Right lobe of liver (tissue), 6 donors: Measurements from ENCODE around the gene SELP. TPM values are rescaled to one million over a fixed set of nuclear protein-coding genes. Genes with fewer than 3 reads are reported as not detected.

Experiments
- ATAC-seq, 4 donors: fragments of 200-7000 bp; cut with Tn5 transposase; one replicate each; pipeline ENCODE4 v1.9.1; 2020; ENCODE audit warnings: mild to moderate bottlenecking in 4 of 4, moderate library complexity in 4 of 4
- DNase-seq, 3 donors: peaks; one replicate each; pipeline ENCODE4 v3.0.0-alpha.2; 2020
- H3K27ac ChIP-seq, 3 donors: fragments of 200-600 bp; one replicate each; pipeline ENCODE4 v1.8.0; 2022
- H3K27me3 ChIP-seq, 2 donors: fragments of 200-600 bp; one replicate each; pipeline ENCODE4 v1.8.0; 2022
- H3K36me3 ChIP-seq, 4 donors: fragments of 200-600 bp; sonication (generic) in 1 of 4; one replicate each; pipeline versions ENCODE4 v1.5.1 to v1.8.0; 2017 to 2022; ENCODE audit warnings: control low read depth in 1 of 4
- H3K4me1 ChIP-seq, 4 donors: fragments of 200-600 bp; sonication (generic) in 1 of 4; one replicate each; pipeline versions ENCODE4 v1.5.1 to v1.8.0; 2017 to 2022; ENCODE audit warnings: control low read depth in 1 of 4
- H3K4me3 ChIP-seq, 3 donors: fragments of 200-600 bp; one replicate each; pipeline ENCODE4 v1.8.0; 2022
- H3K9me3 ChIP-seq, 4 donors: fragments of 200-600 bp; sonication (generic) in 1 of 4; one replicate each; pipeline versions ENCODE4 v1.5.1 to v1.8.0; 2017 to 2022; ENCODE audit warnings: control low read depth in 1 of 4
- CTCF ChIP-seq, 4 donors: fragments of 200-600 bp in 3 of 4; fragments of 450-650 bp in 1 of 4; IDR thresholded peaks; one replicate each; pipeline versions ENCODE4 v1.5.1 to v1.8.0; 2016 to 2022; ENCODE audit warnings: antibody characterized with exemption in 4 of 4, mild to moderate bottlenecking in 2 of 4
- POLR2A ChIP-seq: fragments of 450-650 bp; IDR thresholded peaks from one replicate; pipeline ENCODE4 v1.6.1; 2017; ENCODE audit warnings: antibody characterized with exemption, mild to moderate bottlenecking
- WGBS: methylation state at CpG from one replicate; pipeline ENCODE4 v1.1.6; 2018; ENCODE audit warnings: low coverage, low lambda C conversion rate; ENCODE audit not compliant: insufficient coverage; ENCODE audit errors: missing lambda C conversion rate; 5-methylcytosine and 5-hydroxymethylcytosine counted together
- intact Hi-C, 2 donors: fragments of 100-400 bp; cut with DNase I; formaldehyde crosslinking; loops; one replicate each; pipeline versions ENCODE4 v1.11.2 to v1.14.1; 2022
- total RNA-seq, 6 experiments: library from RNA; depleted of rRNA in 2 of 6; stranded (reverse); fragments of >200 nt in 2 of 6; fragmentation: NEBNext Ultra II Directional in 3 of 6; extraction: Animal tissue kit (Norgen Biotek cat#: 25700) in 3 of 6; gene quantifications; one replicate each; pipeline versions ENCODE4 v1.1.0 to v1.2.4, GENCODE V29; 2016 to 2023
- donor health status: DM: no; HTN: yes; CAD: no.
- donor health status: DM: no; HTN: no; CAD: no.
- donor health status: DM: no; HTN: no; CAD: no.
- donor health status: DM: no; HTN: yes; CAD: no.
- donor health status: DM: no; HTN: yes; CAD: no.

SELP gene
- total RNA-seq, 6 experiments from 2014 or later, result 0.70 to 2.9 (median 2.5) TPM

DNA sequence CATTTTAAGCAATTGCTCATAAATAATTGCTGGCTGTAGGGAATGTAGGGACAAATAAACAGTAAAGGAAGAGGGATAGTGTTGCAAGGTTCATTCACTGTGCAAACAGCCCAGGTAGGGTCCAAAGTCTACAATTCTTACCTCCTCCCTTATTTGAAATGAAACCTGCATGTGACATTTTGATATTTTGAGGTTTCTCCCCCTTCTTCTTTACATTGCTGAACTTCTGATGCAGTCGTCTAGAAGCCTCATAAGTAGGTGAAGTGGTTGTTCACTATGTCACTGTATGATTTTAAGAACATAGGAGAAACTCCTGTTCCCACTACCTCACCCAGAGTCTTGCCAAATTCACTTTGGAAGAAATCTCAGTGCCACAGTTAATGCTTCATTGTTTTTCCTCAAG, 59.8 kb downstream of the SELP start:
- H3K27me3 ChIP-seq, result no peaks in the 10 kb centered on the region
- peak overlapping the region in 2 of 3 donors; percentile 53 to 74 for H3K27ac ChIP-seq
- no peaks in the 10 kb centered on the region for H3K9me3 ChIP-seq
- no peak overlapping the region for H3K4me3 ChIP-seq
- TF ChIP-seq POLR2A (no peak), CTCF (IDR thresholded peaks at IDR 0.05) (no peak)
- 31% methylated on average over 1 of the region's 1 CpG for WGBS
- H3K4me1 ChIP-seq, result peaks cover 0 to 89% (median 39%) of the 10 kb centered on the region in 4 donors
- intact Hi-C loops, result no loop called here
- ATAC-seq, result peak; percentile 75 to 88 (median 84)
- H3K36me3 ChIP-seq, result peaks cover 0 to 5% (median 0%) of the 10 kb centered on the region in 4 donors
- DNase-seq, result peak in 1 of 3 donors; percentile 55

DNA sequence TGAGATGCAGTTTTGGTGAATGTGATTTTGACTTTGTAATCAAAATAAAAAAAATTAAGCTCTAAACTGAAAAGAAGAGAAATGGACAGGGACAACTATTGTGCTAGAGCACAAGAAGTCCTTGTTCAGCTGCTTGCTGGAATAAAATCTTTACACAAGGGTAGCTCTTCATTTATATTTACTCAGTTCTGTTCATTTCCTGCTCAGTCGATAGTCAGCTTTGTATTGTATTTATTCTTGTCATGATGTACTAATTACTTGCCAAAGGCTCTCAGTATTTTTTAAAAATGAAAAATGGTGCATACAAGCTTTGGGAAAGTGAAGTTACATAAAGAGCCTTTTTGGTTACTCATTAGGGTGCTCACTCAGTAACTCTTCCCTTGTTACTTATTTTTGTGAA, 61.4 kb downstream of the SELP start:
- 5% methylated on average over 1 of the region's 1 CpG for WGBS
- H3K4me1 ChIP-seq, result peaks cover 0 to 77% (median 33%) of the 10 kb centered on the region in 4 donors

DNA sequence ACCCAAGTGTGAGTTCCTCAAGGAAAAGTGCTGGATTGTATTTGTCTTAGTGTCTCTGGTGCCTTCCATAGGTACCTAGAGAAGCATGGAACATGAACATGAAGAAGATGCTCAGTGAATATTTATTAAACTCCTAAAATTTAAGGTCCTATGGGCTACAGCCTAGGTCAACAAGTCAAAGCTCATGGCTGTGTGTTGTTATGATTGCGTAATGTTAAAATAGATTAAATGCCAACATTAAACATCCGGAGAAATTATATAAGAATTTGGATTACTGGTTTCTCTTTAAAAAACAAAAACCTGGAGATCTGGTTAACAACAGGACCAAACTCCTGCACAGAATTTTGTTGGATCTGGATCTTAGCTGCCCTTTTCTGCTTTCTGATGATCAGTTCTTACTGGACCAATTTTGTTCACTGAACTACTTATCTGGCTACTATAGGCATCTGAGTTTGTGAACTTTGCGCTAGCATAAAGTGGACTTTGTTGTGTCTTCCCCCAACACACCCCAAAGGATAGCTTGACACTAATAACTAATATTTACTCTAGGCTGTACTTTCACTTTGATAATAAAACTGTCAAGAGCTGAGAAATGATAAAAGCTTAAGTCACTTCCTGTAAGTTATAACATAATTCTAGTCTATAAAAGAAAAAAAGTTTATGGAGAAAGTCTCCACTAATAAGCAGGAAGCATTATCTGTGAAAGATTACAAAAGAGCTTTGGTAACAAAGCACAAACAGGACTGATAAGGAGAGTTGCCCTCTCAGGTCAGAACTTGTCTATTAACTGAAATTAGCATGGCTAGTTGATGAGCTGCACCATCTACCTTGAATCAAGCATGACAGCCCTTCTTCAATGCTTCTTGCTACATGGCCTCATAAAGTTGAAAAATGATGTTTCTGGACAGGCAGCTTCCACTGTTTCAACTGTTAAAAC, 64.3 kb downstream of the SELP start:
- H3K27ac ChIP-seq, result peak overlapping the region in 2 of 3 donors; percentile 44 to 56
- ATAC-seq, result peak; percentile 50 to 74 (median 64)
- no peaks in the 10 kb centered on the region for H3K9me3 ChIP-seq
- no peaks in the 10 kb centered on the region for H3K27me3 ChIP-seq
- intact Hi-C loops, result no loop called here
- 45% methylated on average over 3 of the region's 3 CpGs for WGBS
- H3K36me3 ChIP-seq, result peaks cover 0 to 7% (median 2%) of the 10 kb centered on the region in 4 donors
- H3K4me3 ChIP-seq, result no peak overlapping the region
- H3K4me1 ChIP-seq, result peaks cover 0 to 48% (median 19%) of the 10 kb centered on the region in 4 donors
- no peak for TF ChIP-seq CTCF (IDR thresholded peaks at IDR 0.05)
- TF ChIP-seq POLR2A, result no peak
- DNase-seq, result no peak

More for the DNA sequence above, 61.4 kb downstream of the SELP start:
- TF ChIP-seq POLR2A (peak; percentile 15), CTCF (IDR thresholded peaks at IDR 0.05) (no peak)
- ATAC-seq (peak; percentile 29 to 55 (median 42)), DNase-seq (no peak)
- H3K4me3 ChIP-seq, result no peak overlapping the region
- peaks cover 0 to 5% (median 0%) of the 10 kb centered on the region in 4 donors for H3K36me3 ChIP-seq
- no peaks in the 10 kb centered on the region for H3K9me3 ChIP-seq
- intact Hi-C loops, result no loop called here
- peak overlapping the region in 2 of 3 donors; percentile 53 to 74 for H3K27ac ChIP-seq
- H3K27me3 ChIP-seq, result no peaks in the 10 kb centered on the region

GRCh38 chr1:169563650-169564049, 66.3 kb downstream of the SELP start:
- peaks cover 0 to 31% (median 13%) of the 10 kb centered on the region in 4 donors for H3K4me1 ChIP-seq
- no peaks in the 10 kb centered on the region for H3K27me3 ChIP-seq
- DNase-seq, result no peak
- no peak for ATAC-seq
- intact Hi-C loops, result no loop called here
- no peaks in the 10 kb centered on the region for H3K9me3 ChIP-seq
- TF ChIP-seq POLR2A (no peak), CTCF (IDR thresholded peaks at IDR 0.05) (no peak)
- H3K4me3 ChIP-seq, result no peak overlapping the region
- H3K36me3 ChIP-seq, result peaks cover 0 to 23% (median 10%) of the 10 kb centered on the region in 4 donors
- no peak overlapping the region for H3K27ac ChIP-seq
